GM18502 (cell line): ENCODE data around the gene EXO1.

ENCODE experiments used
- ATAC-seq: cut with Tn5 transposase; IDR thresholded peaks from one replicate; pipeline ENCODE4 v1.9.1; 2021; ENCODE audit warnings: mild to moderate bottlenecking; ENCODE audit not compliant: unreplicated experiment, poor library complexity

The EXO1 gene

GRCh38 chr1:241881440-241881839 is 33.4 kb downstream of the EXO1 start:
- no peak for ATAC-seq

- no peak for ATAC-seq
Observed at GRCh38 chr1:241883159-241883558, 35.2 kb downstream of the EXO1 start.

- ATAC-seq, result no peak
Observed at GRCh38 chr1:241888232-241888631, 40.2 kb downstream of the EXO1 start.

GRCh38 chr1:241891296-241891695 is 43.3 kb downstream of the EXO1 start:
- ATAC-seq, result no peak

GRCh38 chr1:241894016-241894415 is 46.0 kb downstream of the EXO1 start:
- ATAC-seq, result no peak

- ATAC-seq, result peak; percentile 78
Observed at GRCh38 chr1:241895013-241895412, 47.0 kb downstream of the EXO1 start.

- no peak for ATAC-seq
Observed at GRCh38 chr1:241896670-241896962, 48.6 kb downstream of the EXO1 start.

- no peak for ATAC-seq
Observed at GRCh38 chr1:241899210-241899609, 51.2 kb downstream of the EXO1 start.

GRCh38 chr1:241900381-241900780 is 52.4 kb downstream of the EXO1 start:
- ATAC-seq, result no peak

- no peak for ATAC-seq
Observed at GRCh38 chr1:241902391-241903065, 54.5 kb downstream of the EXO1 start.

GRCh38 chr1:241916196-241916595 is 68.2 kb downstream of the EXO1 start:
- ATAC-seq, result no peak

GRCh38 chr1:241917487-241917886 is 69.5 kb downstream of the EXO1 start:
- ATAC-seq, result no peak

- ATAC-seq, result no peak
Observed at GRCh38 chr1:241918879-241919278, 70.9 kb downstream of the EXO1 start.

- ATAC-seq, result no peak
Observed at GRCh38 chr1:241924080-241924808, 76.2 kb downstream of the EXO1 start.

- no peak for ATAC-seq
Observed at GRCh38 chr1:241926141-241926540, 78.1 kb downstream of the EXO1 start.

GRCh38 chr1:241927321-241927720 is 79.3 kb downstream of the EXO1 start:
- ATAC-seq, result no peak

- ATAC-seq, result no peak
Observed at GRCh38 chr1:241932845-241933244, 84.8 kb downstream of the EXO1 start.

- no peak for ATAC-seq
Observed at GRCh38 chr1:241934201-241934848, 86.3 kb downstream of the EXO1 start.

- no peak for ATAC-seq
Observed at GRCh38 chr1:241934866-241935265, 86.9 kb downstream of the EXO1 start.
